GM18858 (cell line): ENCODE data around the gene NR1H2.
"Not testable (repeated sequence)": the region's sequence is repeated elsewhere in the genome, so short reads cannot be mapped to it uniquely, and the experiment has no call there.

Experiments
- ATAC-seq: cut with Tn5 transposase; IDR thresholded peaks from one replicate; pipeline ENCODE4 v1.9.1; 2021; ENCODE audit not compliant: unreplicated experiment

NR1H2 gene

GRCh38 chr19:50344661-50345318 is 31.5 kb upstream of the NR1H2 start:
- ATAC-seq: no peak

- ATAC-seq: not testable (repeated sequence)
Measured at GRCh38 chr19:50347089-50347581, 29.1 kb upstream of the NR1H2 start.

GRCh38 chr19:50349277-50350057 is 26.8 kb upstream of the NR1H2 start:
- ATAC-seq: no peak

GRCh38 chr19:50352242-50352641 is 24.0 kb upstream of the NR1H2 start:
- ATAC-seq: no peak

GRCh38 chr19:50353487-50353880 is 22.8 kb upstream of the NR1H2 start:
- not testable (repeated sequence) for ATAC-seq

- no peak for ATAC-seq
Measured at GRCh38 chr19:50356691-50357177, 19.5 kb upstream of the NR1H2 start.

GRCh38 chr19:50357178-50358100 is 18.8 kb upstream of the NR1H2 start:
- no peak for ATAC-seq

- ATAC-seq: no peak
Measured at GRCh38 chr19:50358483-50359327, 17.6 kb upstream of the NR1H2 start.

- no peak for ATAC-seq
Measured at GRCh38 chr19:50359328-50359818, 16.9 kb upstream of the NR1H2 start.

- ATAC-seq: no peak
Measured at GRCh38 chr19:50361290-50362029, 14.8 kb upstream of the NR1H2 start.

- no peak for ATAC-seq
Measured at GRCh38 chr19:50362030-50362412, 14.2 kb upstream of the NR1H2 start.

GRCh38 chr19:50362656-50363424 is 13.4 kb upstream of the NR1H2 start:
- ATAC-seq: no peak

GRCh38 chr19:50365434-50366306 is 10.6 kb upstream of the NR1H2 start, which contains the start of gene NAPSA:
TSS of gene NAPSA (minus strand) at chr19:50365639. CDS start at chr19:50365621, 18 bp downstream.
- ATAC-seq: no peak

- no peak for ATAC-seq
Measured at GRCh38 chr19:50368649-50369570, 7.3 kb upstream of the NR1H2 start.

- no peak for ATAC-seq
Measured at GRCh38 chr19:50371914-50372475, 4.3 kb upstream of the NR1H2 start.

GRCh38 chr19:50377051-50377461 is 799 bp downstream of the NR1H2 start:
- no peak for ATAC-seq
